Epithelial cell of esophagus (primary cell): Measurements from ENCODE around the gene REM2.

Experiments
- DNase-seq: peaks from one replicate; pipeline ENCODE4 v3.0.0; 2010; ENCODE audit warnings: low read depth
- H3K4me3 ChIP-seq: 2 replicates; pipeline ENCODE4 v1.5.1; 2011; ENCODE audit warnings: mild to moderate bottlenecking, low read length, control low read depth
- CTCF ChIP-seq: IDR thresholded peaks from 2 replicates; pipeline ENCODE4 v1.5.1; 2011; ENCODE audit warnings: low read depth, mild to moderate bottlenecking, low read length, control low read depth, inconsistent platforms; ENCODE audit not compliant: insufficient read depth; ENCODE audit errors: missing control alignments

REM2 gene

GRCh38 chr14:22838631-22839041 lies 44.4 kb upstream of the REM2 start:
- peak overlapping the region; percentile 93 for H3K4me3 ChIP-seq
- DNase-seq: peak; percentile 43
- no peak for TF ChIP-seq CTCF

GRCh38 chr14:22839159-22839779 lies 43.8 kb upstream of the REM2 start:
- TF ChIP-seq CTCF: no peak
- H3K4me3 ChIP-seq: peak overlapping the region; percentile 93
- DNase-seq: peak; percentile 91

- DNase-seq: no peak
- TF ChIP-seq CTCF: no peak
- no peak overlapping the region for H3K4me3 ChIP-seq
Measured at GRCh38 chr14:22841311-22841710, 41.7 kb upstream of the REM2 start.

- TF ChIP-seq CTCF: no peak
- no peak overlapping the region for H3K4me3 ChIP-seq
- no peak for DNase-seq
Measured at GRCh38 chr14:22841769-22842168, 41.3 kb upstream of the REM2 start.

GRCh38 chr14:22842211-22843122 lies 40.6 kb upstream of the REM2 start:
- no peak for DNase-seq
- no peak for TF ChIP-seq CTCF

GRCh38 chr14:22843123-22843925 lies 39.7 kb upstream of the REM2 start:
- no peak for DNase-seq
- no peak for TF ChIP-seq CTCF
- H3K4me3 ChIP-seq: no peak overlapping the region

More at GRCh38 chr14:22842211-22843122, 40.6 kb upstream of the REM2 start:
- H3K4me3 ChIP-seq: no peak overlapping the region
